Mesendoderm (in vitro differentiated cells): ENCODE data around the gene LRRC46. TPM values are rescaled to one million over a fixed set of nuclear protein-coding genes. Genes with fewer than 3 reads are reported as not detected.

Experiments used
- DNase-seq: peaks from one replicate; pipeline ENCODE4 v3.0.0; 2013
- H2AK5ac ChIP-seq: 2 replicates; pipeline ENCODE4 v1.6.1; 2013; ENCODE audit warnings: low read length, inconsistent platforms
- H2BK120ac ChIP-seq: 2 replicates; pipeline ENCODE4 v1.6.1; 2013; ENCODE audit warnings: low read depth, mild to moderate bottlenecking, low read length, moderate library complexity, mixed read lengths
- H2BK15ac ChIP-seq: replicated peaks from 2 replicates; pipeline ENCODE4 v1.6.1; 2013; ENCODE audit warnings: low read depth, mild to moderate bottlenecking, moderate library complexity
- H2BK5ac ChIP-seq: 2 replicates; pipeline ENCODE4 v1.6.1; 2013; ENCODE audit warnings: low read length, inconsistent platforms
- H3K18ac ChIP-seq: 2 replicates; pipeline ENCODE4 v1.6.1; 2013; ENCODE audit warnings: mild to moderate bottlenecking, low read length, mixed read lengths
- H3K23ac ChIP-seq: one replicate; pipeline ENCODE4 v1.6.1; 2013; ENCODE audit warnings: low read length
- H3K27ac ChIP-seq: 2 replicates; pipeline ENCODE4 v1.5.1; 2013; ENCODE audit warnings: low read depth, mild to moderate bottlenecking, inconsistent platforms, low read length, moderate library complexity
- H3K27me3 ChIP-seq: 2 replicates; pipeline ENCODE4 v1.6.1; 2013; ENCODE audit warnings: low read length, control low read depth, mild to moderate bottlenecking, inconsistent platforms; ENCODE audit not compliant: insufficient read depth, poor library complexity
- H3K36me3 ChIP-seq: 2 replicates; pipeline ENCODE4 v1.6.1; 2013; ENCODE audit warnings: low read length, inconsistent platforms; ENCODE audit not compliant: control insufficient read depth, insufficient read depth
- H3K4ac ChIP-seq: one replicate; pipeline ENCODE4 v1.6.1; 2013; ENCODE audit warnings: low read depth, mild to moderate bottlenecking, low read length, moderate library complexity
- H3K4me1 ChIP-seq: 2 replicates; pipeline ENCODE4 v1.6.1; 2013; ENCODE audit warnings: low read depth, low read length, inconsistent platforms; ENCODE audit not compliant: control insufficient read depth
- H3K4me2 ChIP-seq: 2 replicates; pipeline ENCODE4 v1.6.1; 2013; ENCODE audit warnings: low read length
- H3K4me3 ChIP-seq: 2 replicates; pipeline ENCODE4 v1.5.1; 2013; ENCODE audit warnings: mild to moderate bottlenecking, low read length
- H3K56ac ChIP-seq: one replicate; pipeline ENCODE4 v1.6.1; 2013; ENCODE audit warnings: low read length
- H3K79me1 ChIP-seq: 2 replicates; pipeline ENCODE4 v1.6.1; 2013; ENCODE audit warnings: low read length, inconsistent platforms
- H3K79me2 ChIP-seq: 2 replicates; pipeline ENCODE4 v1.6.1; 2013; ENCODE audit warnings: mild to moderate bottlenecking, low read length; ENCODE audit not compliant: control insufficient read depth, insufficient read depth
- H3K9ac ChIP-seq: 2 replicates; pipeline ENCODE4 v1.6.1; 2013; ENCODE audit warnings: low read length, inconsistent platforms
- H4K5ac ChIP-seq: one replicate; pipeline ENCODE4 v1.6.1; 2013; ENCODE audit warnings: low read length
- H4K8ac ChIP-seq: one replicate; pipeline ENCODE4 v1.6.1; 2013; ENCODE audit warnings: low read depth, mild to moderate bottlenecking, control low read depth, low read length, moderate library complexity
- WGBS: extraction: QIAGEN DNeasy Blood & Tissue Kit; methylation state at CpG from one replicate; pipeline ENCODE4 v1.1.7; 2013; ENCODE audit warnings: low lambda C conversion rate, missing lambda C conversion rate; ENCODE audit not compliant: insufficient coverage; ENCODE audit errors: extremely low coverage; 5-methylcytosine and 5-hydroxymethylcytosine counted together
- polyA plus RNA-seq, 2 experiments: library from polyadenylated mRNA; stranded (reverse); fragments of 200-250 nt; gene quantifications; one replicate each; pipeline ENCODE4 v1.2.3, GENCODE V29; 2013

LRRC46 gene, protein sequence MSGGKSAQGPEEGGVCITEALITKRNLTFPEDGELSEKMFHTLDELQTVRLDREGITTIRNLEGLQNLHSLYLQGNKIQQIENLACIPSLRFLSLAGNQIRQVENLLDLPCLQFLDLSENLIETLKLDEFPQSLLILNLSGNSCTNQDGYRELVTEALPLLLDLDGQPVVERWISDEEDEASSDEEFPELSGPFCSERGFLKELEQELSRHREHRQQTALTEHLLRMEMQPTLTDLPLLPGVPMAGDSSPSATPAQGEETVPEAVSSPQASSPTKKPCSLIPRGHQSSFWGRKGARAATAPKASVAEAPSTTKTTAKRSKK
- polyA plus RNA-seq (2013, experiment 1 of 2): 0.20 TPM
- 0.43 TPM for polyA plus RNA-seq (2013, experiment 2 of 2)

- no peak within 1 kb of the TSS for H3K27ac ChIP-seq
- no peak within 1 kb of the TSS for H2BK120ac ChIP-seq
- peak; percentile 96 for DNase-seq
Observed at GRCh38 chr17:47831003-47831933, at the start of gene LRRC46, which contains the start of gene MRPL10. Gene LRRC46 (plus strand): TSS chr17:47831670. CDS start chr17:47831990, 320 bp downstream. Gene MRPL10 (minus strand): TSS chr17:47831541. CDS start chr17:47831511, 30 bp downstream.

GRCh38 chr17:47785538-47786123 lies 45.8 kb upstream of the LRRC46 start:
- Histone ChIP-seq H3K23ac (no peak overlapping the region), H3K36me3 (no peaks in the 10 kb centered on the region), H2AK5ac (no peak overlapping the region), H3K79me1 (no peaks in the 10 kb centered on the region), H3K79me2 (no peaks in the 10 kb centered on the region), H3K4me1 (no peaks in the 10 kb centered on the region), H3K4ac (no peak overlapping the region), H2BK15ac (no peak overlapping the region), H4K8ac (no peak overlapping the region), H3K18ac (no peak overlapping the region), H3K27me3 (peaks cover 8% of the 10 kb centered on the region), H2BK5ac (no peak overlapping the region), H4K5ac (no peak overlapping the region), H2BK120ac (no peak overlapping the region), H3K4me3 (no peak overlapping the region), H3K27ac (no peak overlapping the region), H3K9ac (no peak overlapping the region), H3K4me2 (no peak overlapping the region), H3K56ac (no peak overlapping the region)
- DNase-seq: peak; percentile 75
- no CpG with 5 or more reads among the region's 5 CpGs for WGBS

More at GRCh38 chr17:47831003-47831933, at the start of gene LRRC46, which contains the start of gene MRPL10:
- Histone ChIP-seq H3K9ac (peak within 1 kb of the TSS; percentile 86), H4K5ac (no peak within 1 kb of the TSS), H3K56ac (peak within 1 kb of the TSS; percentile 93), H2BK5ac (peak within 1 kb of the TSS; percentile 48), H3K4me1 (no peaks in the 10 kb centered on the region), H2BK15ac (no peak within 1 kb of the TSS), H3K79me1 (no peaks in the 10 kb centered on the region), H3K4me2 (peak within 1 kb of the TSS; percentile 65), H3K36me3 (peaks cover under 1% of the 10 kb centered on the region), H3K23ac (no peak within 1 kb of the TSS), H3K18ac (no peak within 1 kb of the TSS), H3K4ac (no peak within 1 kb of the TSS), H3K4me3 (peak within 1 kb of the TSS; percentile 83), H2AK5ac (no peak within 1 kb of the TSS), H3K27me3 (no peaks in the 10 kb centered on the region), H4K8ac (no peak within 1 kb of the TSS), H3K79me2 (peaks cover 8% of the 10 kb centered on the region)
- no CpG with 5 or more reads among the region's 42 CpGs for WGBS

DNA sequence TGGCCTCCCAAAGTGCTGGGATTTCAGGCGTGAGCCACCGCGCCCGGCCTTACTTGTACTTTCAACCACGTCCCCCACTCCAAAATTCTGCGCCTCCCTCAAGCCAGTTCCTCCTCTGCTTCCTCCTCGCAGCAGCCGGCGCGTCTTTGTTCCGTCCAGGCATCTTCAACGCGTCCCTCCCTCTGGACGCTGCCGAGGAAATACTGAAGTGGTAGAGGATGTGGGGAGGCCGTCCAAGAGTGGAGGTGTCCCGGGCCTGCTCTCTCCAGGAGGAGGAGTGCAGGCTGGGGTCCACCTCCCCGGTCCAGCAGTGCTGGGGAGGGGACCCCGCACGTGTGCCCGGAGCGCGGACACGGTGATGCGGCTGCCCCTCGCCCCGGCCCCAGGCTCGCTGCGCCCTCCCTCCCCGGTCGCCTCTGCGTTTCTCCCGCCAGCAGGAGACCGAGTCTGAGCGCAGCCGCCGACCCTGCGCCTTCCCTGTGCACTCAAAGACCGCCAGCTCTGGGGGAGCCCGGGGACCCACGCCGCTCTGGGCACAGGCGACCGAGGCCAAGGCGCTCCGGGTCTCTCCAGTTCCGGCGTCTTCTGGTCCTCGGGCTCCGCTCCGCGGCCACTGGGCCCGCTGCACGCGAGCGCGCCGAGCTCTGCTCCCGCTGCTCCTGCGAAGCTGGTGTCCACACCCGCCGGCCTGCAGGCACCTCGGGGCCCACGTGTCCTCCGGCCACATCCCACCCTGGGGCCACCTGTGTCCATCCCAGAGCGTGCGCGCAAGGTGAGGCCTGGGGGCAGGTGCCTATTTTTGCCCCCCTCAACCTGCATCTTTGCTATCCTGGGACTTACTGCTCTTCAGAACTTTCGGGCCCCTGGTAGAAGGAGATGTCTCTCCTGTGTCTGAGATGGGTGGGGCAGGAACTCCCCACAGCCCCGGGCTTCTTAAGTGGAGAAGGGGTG lies 41.6 kb upstream of the LRRC46 start:
- no CpG with 5 or more reads among the region's 70 CpGs for WGBS
- Histone ChIP-seq H3K23ac (no peak overlapping the region), H3K9ac (no peak overlapping the region), H3K18ac (no peak overlapping the region), H3K4me3 (peak overlapping the region; percentile 17), H3K79me2 (no peaks in the 10 kb centered on the region), H3K79me1 (no peaks in the 10 kb centered on the region), H2BK5ac (no peak overlapping the region), H3K27ac (no peak overlapping the region), H3K4ac (no peak overlapping the region), H3K56ac (peak overlapping the region; percentile 60), H2BK120ac (no peak overlapping the region), H2AK5ac (no peak overlapping the region), H3K36me3 (no peaks in the 10 kb centered on the region), H4K5ac (no peak overlapping the region), H4K8ac (no peak overlapping the region), H2BK15ac (no peak overlapping the region), H3K4me2 (peak overlapping the region; percentile 73), H3K27me3 (peaks cover 14% of the 10 kb centered on the region), H3K4me1 (no peaks in the 10 kb centered on the region)
- peak; percentile 65 for DNase-seq

- Histone ChIP-seq H2BK15ac (no peak overlapping the region), H3K27me3 (peaks cover 14% of the 10 kb centered on the region), H4K5ac (no peak overlapping the region), H2AK5ac (no peak overlapping the region), H3K27ac (no peak overlapping the region), H3K4me3 (no peak overlapping the region), H4K8ac (peak overlapping the region; percentile 39), H2BK120ac (no peak overlapping the region), H3K23ac (no peak overlapping the region), H3K4ac (no peak overlapping the region), H3K56ac (no peak overlapping the region), H3K79me1 (no peaks in the 10 kb centered on the region), H3K9ac (no peak overlapping the region), H3K79me2 (no peaks in the 10 kb centered on the region), H2BK5ac (no peak overlapping the region), H3K18ac (no peak overlapping the region), H3K36me3 (no peaks in the 10 kb centered on the region), H3K4me1 (no peaks in the 10 kb centered on the region), H3K4me2 (no peak overlapping the region)
- DNase-seq: no peak
- WGBS: no CpG with 5 or more reads among the region's 3 CpGs
Observed at GRCh38 chr17:47791025-47791424, 40.4 kb upstream of the LRRC46 start.

DNA sequence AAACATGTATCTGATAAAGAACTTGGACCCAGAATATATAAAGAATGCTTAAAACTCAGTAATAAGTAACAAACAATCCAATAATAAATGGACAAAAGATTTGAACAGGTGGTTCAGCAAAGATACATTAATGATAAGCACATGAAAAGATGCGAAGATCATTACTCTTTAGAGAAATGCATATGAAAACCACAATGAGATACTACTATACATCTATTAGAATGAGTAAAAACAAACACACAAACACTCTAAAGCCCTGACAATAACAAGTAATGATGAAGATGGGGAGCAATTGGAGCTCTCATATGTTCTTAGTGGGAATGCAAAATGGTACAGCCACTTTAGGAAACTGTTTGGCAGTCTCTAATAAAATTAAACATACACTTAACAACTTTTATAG lies 39.0 kb upstream of the LRRC46 start:
- no peak overlapping the region for H3K4me3 ChIP-seq
- no peak overlapping the region for H3K27ac ChIP-seq
- H3K4ac ChIP-seq: no peak overlapping the region
- no peak for DNase-seq
- no peak overlapping the region for H2BK15ac ChIP-seq
- H3K4me2 ChIP-seq: no peak overlapping the region
- no peak overlapping the region for H3K18ac ChIP-seq
- no peak overlapping the region for H3K23ac ChIP-seq
- H3K79me2 ChIP-seq: no peaks in the 10 kb centered on the region
- no peak overlapping the region for H4K8ac ChIP-seq
- H2AK5ac ChIP-seq: no peak overlapping the region
- H3K36me3 ChIP-seq: no peaks in the 10 kb centered on the region
- no peaks in the 10 kb centered on the region for H3K79me1 ChIP-seq
- no peak overlapping the region for H3K56ac ChIP-seq
- H2BK5ac ChIP-seq: no peak overlapping the region
- H3K4me1 ChIP-seq: no peaks in the 10 kb centered on the region
- no CpG with 5 or more reads among the region's 1 CpG for WGBS
- H3K27me3 ChIP-seq: peaks cover 14% of the 10 kb centered on the region
- no peak overlapping the region for H4K5ac ChIP-seq
- no peak overlapping the region for H2BK120ac ChIP-seq
- H3K9ac ChIP-seq: no peak overlapping the region
